Measurements from ENCODE around the gene ZFAND2A.
"Not testable (repeated sequence)": the region's sequence is repeated elsewhere in the genome, so short reads cannot be mapped to it uniquely, and the experiment has no call there.

The ZFAND2A gene

DNA sequence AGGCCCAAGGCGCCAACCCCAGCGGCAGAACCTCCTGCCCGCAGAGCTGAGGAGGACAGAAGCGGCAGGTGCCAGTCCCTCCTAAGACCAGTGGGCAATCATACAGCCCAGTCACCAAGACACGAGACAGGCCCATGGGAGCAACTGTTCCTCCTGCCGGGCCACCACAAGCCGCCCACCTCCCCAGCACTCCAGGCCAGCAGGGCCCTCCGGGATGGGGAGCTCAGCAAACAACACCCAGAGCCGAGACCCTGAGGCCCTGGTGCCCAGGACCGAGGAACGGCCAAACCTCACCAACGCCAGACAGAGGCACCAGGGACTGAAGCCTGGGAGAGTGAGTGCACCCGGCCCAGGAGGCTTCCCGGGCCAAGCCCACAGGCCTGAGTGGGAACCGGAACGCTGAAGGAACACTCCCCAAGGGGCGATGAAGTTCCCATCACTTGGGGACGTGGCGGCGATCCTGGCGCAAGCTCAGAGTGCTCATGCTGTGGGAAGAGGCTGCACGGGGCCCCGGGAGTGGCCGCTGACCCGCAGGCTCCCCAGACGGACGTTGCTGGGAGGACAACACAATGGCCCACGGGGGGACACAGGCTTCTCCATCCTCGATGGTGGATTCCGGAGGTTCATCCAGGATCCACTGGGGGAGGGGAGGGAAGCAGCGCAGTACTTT, 37.0 kb downstream of the ZFAND2A start:
- no peak for DNase-seq

GRCh38 chr7:1121886-1122831, 37.8 kb downstream of the ZFAND2A start:
- DNase-seq = no peak

- no peak for DNase-seq
Observed at GRCh38 chr7:1121476-1121875, 38.5 kb downstream of the ZFAND2A start.

- no peak for DNase-seq
Observed at GRCh38 chr7:1120791-1121190, 39.2 kb downstream of the ZFAND2A start.

GRCh38 chr7:1119201-1119600, 40.8 kb downstream of the ZFAND2A start:
- no peak for DNase-seq

- DNase-seq = no peak
Observed at GRCh38 chr7:1117321-1117928, 42.6 kb downstream of the ZFAND2A start.

DNA sequence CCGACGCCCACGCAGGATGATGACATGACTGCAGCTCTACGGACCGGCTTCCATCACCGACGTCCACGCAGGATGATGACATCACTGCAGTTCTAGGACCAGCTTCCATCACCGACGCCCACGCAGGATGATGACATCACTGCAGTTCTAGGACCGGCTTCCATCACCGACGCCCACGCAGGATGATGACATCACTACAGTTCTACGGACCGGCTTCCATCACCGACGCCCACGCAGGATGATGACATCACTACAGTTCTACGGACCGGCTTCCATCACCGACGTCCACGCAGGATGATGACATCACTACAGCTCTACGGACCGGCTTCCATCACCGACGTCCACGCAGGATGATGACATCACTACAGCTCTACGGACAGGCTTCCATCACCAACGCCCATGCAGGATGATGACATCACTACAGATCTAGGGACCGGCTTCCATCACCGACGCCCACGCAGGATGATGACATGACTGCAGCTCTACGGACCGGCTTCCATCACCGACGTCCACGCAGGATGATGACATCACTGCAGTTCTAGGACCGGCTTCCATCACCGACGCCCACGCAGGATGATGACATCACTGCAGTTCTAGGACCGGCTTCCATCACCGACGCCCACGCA, 43.5 kb downstream of the ZFAND2A start:
- DNase-seq = not testable (repeated sequence)

- DNase-seq = not testable (repeated sequence)
Observed at GRCh38 chr7:1115171-1116045, 44.6 kb downstream of the ZFAND2A start.

DNA sequence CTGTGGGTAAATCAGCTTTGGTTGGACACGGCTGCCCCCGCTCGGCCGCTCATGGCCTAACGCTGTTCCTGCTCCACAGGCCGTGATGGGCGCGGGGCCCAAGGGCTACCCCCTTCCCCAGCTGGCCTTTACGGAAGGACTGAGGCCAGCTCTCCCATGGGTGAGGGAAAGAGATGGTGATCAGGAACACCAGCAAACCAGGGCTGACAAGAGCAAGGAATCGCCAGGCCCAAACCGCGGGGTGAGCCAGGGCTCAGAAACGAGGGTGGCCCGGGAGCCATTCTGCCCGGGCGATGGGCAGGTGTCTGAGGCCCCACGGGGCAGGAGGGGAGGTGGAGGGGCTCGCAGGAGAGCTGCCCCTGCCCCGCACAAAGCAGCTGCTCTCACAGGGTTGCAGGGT, 45.5 kb downstream of the ZFAND2A start:
- no peak for DNase-seq

DNA sequence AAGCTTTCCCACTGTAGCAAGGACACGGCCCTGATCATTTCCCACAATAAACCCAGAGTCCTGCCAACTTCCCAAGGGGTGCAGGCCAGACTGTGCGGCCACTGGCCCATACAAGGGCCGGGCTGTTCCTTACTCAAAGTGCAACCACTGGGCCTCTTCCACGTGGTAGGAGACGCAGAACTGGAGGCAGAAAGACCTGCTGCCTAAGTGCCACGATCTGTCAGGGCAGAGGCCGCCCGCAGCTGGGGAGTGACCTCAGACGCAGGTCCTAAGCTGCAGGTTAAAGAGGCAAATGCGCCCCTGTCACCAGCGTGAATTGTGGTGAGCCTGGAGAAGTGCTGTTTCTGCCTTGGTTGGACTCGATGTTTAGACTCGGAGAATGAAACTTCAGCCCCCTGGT, 45.9 kb downstream of the ZFAND2A start:
- DNase-seq = no peak

DNA sequence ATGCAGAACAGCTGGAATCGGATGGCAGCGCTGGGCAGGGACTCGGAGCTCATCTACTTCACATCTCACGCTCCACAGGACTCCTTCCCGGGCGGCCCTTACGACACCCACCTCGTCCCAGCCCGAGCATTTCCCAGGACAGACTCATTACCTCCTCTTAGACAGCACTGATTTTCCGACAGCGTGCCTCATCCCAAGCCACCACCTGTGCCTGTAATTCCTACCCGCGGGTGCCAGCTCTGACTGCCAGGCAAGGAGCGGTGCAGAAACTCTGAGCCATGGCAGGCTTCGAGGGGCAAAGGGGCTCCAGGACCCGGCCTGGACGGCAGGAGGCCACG, 46.5 kb downstream of the ZFAND2A start:
- DNase-seq = no peak

- no peak for DNase-seq
Observed at GRCh38 chr7:1112625-1113547, 47.1 kb downstream of the ZFAND2A start.

DNA sequence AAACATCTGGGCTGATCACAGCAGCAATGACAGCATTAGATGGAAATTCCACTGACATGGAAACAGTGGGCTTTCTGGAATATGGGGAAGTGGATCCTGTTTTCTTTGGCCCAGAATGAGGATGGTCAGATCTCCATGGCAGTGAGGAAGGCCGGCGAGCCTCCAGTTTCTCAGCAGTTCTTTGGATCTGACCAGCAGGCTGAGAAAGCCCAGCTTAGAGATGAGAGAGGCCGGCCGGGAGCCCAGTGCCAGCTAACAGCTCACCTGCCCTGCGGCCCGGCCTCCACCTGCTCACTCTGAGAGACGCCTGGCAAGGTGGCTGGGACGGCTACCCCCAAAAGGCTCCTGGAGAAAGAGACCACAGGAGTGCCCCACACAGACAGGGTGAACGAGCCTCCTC, 47.9 kb downstream of the ZFAND2A start:
- no peak for DNase-seq

DNA sequence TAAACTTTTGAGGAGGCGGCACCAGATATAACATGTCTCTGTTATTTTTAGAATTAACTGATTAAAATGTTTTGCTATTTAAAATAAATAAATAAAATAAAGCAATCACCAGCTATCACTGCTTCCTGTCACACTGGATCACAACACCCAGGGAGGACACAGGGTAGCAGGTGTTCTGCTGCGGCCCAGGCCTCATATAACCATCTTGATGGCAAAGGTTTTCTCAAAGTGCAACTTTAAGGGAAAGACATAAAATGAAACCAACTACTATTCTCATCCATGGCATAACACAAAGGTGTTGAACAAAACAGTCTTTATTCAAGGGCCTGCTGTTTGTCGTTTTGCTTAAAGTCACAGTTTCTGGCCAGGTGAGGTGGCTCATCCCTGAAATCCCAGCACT, 48.8 kb downstream of the ZFAND2A start:
- DNase-seq = no peak

GRCh38 chr7:1110358-1110757, 49.6 kb downstream of the ZFAND2A start:
- DNase-seq = no peak

DNA sequence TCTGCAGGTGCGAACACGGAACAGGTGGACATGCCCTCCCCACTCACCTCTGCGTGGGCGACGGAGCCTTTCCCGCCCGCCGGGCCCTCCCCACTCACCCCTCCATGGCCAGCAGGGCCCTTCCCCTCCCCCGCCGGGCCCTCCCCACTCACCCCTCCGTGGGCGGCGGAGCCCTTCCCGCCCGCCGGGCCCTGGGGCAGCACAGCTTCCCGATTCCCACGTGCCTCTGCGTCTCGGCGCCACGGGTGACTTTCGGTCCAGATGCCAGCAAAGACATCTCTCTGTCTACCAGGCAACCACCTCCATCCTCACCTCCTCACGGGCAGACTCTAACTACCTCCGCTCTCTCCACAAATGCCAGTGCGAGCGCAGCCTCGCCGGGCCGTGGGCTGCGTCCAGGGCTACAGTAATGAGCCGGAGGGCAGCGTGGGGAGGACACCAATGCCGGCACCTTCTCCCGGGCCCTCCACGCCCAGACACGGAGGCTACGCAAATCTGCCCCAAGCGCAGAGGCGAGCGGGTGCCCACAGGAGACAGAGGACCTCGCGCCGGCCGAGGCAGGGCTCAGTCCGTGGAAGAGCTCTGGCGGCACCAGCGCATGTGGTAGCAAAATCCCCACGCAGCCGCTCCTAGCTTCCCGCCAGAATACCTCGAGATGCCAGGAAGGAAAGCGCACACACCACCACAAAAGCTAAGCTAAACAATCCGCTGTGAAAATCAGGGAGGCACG, 50.2 kb downstream of the ZFAND2A start:
- DNase-seq = no peak

DNA sequence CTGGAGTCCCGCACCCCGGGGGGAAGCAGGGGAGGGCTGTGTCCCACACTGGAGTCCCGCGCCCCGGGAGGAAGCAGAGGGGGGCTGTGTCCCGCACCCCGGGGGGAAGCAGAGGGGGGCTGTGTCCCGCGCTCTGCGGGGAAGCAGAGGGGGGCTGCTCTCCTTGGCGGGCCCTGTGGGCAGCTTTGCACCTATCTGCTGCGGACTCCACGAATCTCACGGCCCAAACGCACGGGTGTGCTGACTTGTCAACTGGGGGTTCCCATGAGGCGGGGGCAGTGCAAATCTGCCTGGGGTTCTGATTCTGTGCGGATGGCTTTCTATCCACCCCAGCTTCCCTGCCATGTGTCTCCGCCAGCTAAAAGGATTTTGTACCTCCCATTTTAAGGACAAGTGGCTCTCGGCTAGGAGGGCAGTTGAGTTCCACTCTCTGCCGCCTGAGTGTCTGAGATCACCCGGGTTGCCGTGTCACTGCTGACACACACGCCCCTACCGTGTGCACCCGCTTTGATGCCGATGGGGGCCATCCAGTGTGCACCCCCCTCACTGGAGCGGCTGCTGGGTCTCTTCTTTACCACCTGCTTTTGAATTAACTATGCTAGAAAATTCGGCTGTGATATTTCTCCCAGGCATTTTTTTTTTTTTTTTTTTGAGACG, 51.6 kb downstream of the ZFAND2A start:
- no peak for DNase-seq

GRCh38 chr7:1106793-1107421, 53.1 kb downstream of the ZFAND2A start:
- no peak for DNase-seq

DNA sequence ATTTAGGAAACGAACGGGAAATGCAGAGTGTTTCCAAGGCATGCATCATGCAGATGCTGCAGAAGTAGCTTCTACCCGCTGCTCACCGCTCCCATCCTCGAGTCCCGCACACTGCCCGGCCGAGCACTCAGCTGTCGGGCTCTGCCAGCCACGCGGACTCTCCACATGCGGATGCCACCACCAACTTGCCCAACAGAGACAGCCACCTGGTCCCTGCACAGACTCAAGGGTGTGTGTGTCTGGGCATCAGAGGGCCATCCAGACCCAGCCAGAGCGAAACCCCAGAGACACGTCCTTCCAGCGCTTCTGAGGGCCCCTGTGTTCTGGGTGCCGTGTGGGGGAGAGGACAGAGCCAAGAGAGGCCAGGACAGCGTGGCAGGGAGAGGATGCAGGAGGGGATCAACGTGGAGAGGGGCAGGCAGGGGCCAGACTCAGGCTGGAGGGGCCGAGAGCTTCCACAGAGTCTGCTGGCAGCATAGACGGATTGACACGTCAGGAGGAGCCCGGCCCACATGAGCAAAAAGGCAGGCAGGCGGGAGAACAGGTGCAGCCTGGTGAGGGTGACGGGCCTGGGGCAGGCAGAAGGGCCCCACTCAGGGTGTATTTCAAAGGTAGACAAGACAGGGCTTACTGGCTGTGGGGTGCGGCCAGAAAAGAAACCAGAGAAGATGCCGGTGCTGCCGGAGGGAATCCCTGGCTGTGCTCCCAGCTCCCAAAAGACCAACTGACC, 53.8 kb downstream of the ZFAND2A start:
- DNase-seq = no peak
